Kidney capillary endothelial cell (primary cell): ENCODE measurements around the gene CLEC17A.
"Not testable (repeated sequence)": the region's sequence is repeated elsewhere in the genome, so short reads cannot be mapped to it uniquely, and the experiment has no call there.

ENCODE experiments used
- DNase-seq: peaks from one replicate; pipeline ENCODE4 v3.0.0-alpha.2; 2018; ENCODE audit warnings: low spot score

CLEC17A gene

GRCh38 chr19:14580623-14581237 lies 2.2 kb upstream of the CLEC17A start:
- DNase-seq: no peak

DNA sequence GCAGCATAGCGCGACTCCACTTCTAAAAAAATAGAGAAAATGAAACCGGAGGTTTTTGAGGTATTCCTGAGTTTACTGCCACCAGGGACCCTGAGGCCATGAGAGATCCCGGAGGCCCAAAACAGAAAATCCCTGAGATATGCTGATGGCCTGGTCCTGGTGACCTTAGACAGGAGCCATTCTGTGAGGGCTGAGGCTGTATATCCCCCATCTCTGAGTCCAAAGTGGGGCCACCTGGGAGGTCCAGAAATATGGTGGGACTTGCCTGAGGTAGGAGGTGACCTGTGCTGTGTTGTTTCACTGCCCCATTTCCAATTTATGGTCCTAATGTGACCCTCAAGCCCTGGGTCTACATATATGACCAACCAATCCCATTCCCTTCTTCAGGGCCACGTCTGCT lies 1.5 kb downstream of the CLEC17A start:
- DNase-seq: not testable (repeated sequence)

- not testable (repeated sequence) for DNase-seq
These were observed 2.3 kb downstream of the CLEC17A start for GRCh38 chr19:14585187-14585586.

- not testable (repeated sequence) for DNase-seq
These were observed 6.5 kb downstream of the CLEC17A start for GRCh38 chr19:14589433-14589832.

GRCh38 chr19:14595558-14595957 lies 12.7 kb downstream of the CLEC17A start:
- no peak for DNase-seq

DNA sequence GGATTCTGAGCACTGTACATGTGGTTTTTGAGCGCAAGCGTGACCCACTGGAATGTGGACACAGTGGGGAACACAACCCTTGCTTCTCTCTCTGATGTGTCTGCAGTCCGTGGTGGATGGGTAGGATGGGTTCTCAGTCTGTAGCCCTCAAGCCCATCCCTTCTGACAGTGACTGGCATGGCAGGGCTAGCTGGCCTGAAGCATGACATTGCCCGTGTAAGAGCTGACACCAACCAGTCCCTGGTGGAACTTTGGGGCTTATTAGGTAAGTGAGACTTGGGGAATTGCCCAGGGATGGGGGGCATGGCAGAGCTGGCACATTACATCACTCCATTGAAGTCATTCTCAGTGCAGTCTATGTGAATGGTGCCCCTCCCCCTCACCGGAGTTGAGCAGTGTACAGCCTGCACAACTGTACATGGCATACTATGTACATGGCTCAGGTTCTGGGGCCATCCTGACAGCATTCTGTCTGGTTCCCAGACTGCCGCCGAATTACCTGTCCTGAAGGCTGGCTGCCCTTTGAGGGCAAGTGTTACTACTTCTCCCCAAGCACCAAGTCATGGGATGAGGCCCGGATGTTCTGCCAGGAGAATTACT lies 16.8 kb downstream of the CLEC17A start:
- DNase-seq: no peak

DNA sequence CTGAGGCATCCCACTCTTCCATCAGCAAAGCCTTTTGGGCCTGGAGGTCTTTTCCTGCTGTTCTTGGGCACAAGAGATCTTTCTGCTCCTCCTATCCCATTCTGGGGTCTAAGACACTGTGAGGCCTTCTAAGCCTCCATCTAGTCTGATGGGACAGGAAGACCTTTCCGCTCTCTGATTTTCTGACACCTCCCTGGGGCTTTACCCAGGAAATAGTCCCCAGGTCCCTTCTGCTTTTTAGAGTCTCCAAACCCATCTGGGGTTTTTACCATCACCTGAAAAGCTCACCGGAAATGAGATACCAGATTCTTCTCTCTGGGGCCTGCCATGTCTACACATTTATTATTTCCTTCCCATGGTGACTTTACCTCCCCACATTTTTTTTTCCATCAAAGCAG lies 21.1 kb downstream of the CLEC17A start:
- no peak for DNase-seq

DNA sequence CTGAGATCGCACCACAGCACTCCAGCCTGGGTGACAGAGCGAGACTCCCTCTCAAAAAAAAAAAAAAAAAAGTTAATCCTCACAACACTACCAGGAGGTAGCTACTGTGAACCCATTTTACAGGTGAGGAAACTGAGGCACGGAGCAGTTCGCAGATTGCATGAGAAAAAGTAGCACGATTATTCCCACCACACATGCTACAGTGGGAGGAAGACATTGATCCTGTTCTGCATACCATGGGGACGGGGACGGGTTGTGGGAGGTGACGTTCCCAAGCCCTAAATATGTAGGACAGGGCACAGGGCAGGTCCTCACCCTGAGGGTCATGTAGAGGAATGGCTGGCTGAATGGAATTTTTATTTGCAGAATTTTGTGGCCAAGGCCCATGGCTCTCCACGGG lies 23.7 kb downstream of the CLEC17A start:
- DNase-seq: no peak

- no peak for DNase-seq
These were observed 28.2 kb downstream of the CLEC17A start for GRCh38 chr19:14611051-14611450.

- not testable (repeated sequence) for DNase-seq
These were observed 29.4 kb downstream of the CLEC17A start for GRCh38 chr19:14612242-14612641.

GRCh38 chr19:14612657-14613056 lies 29.8 kb downstream of the CLEC17A start:
- DNase-seq: no peak

DNA sequence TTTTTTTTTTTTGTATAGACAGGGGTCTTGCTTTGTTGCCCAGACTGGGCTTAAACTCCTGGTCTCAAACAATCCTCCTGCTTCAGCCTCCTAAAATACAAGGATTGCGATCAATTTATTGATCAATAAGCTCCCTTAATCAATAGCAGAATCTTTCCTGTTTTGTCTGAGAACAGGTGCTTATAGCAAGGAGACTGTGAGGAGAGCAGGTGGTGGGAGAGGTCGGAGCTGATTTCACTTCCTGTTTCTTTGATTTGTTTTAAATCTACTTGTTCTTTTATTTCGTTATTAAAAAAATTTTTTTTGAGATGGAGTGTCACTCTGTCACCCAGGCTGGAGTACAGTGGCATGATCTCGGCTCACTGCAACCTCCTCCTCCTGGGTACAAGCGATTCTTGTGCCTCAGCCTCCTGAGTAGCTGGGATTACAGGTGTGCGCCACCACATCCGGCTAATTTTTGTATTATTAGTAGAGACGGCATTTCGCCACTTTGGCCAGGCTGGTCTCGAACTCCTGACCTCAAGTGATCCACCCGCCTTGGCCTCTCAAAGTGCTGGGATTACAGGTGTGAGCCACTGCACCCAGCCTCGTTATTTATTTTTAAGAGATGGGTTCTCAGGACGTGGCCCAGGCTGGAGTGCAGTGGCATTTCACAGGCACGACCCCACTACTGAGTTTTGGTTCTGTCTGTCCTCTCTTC lies 30.7 kb downstream of the CLEC17A start:
- not testable (repeated sequence) for DNase-seq

GRCh38 chr19:14614099-14614412 lies 31.2 kb downstream of the CLEC17A start:
- no peak for DNase-seq

- no peak for DNase-seq
These were observed 32.7 kb downstream of the CLEC17A start for GRCh38 chr19:14615623-14616022.

- DNase-seq: no peak
These were observed 33.5 kb downstream of the CLEC17A start for GRCh38 chr19:14616407-14616806.

- no peak for DNase-seq
These were observed 36.5 kb downstream of the CLEC17A start for GRCh38 chr19:14619404-14619803.

GRCh38 chr19:14624491-14624890 lies 41.6 kb downstream of the CLEC17A start:
- not testable (repeated sequence) for DNase-seq

DNA sequence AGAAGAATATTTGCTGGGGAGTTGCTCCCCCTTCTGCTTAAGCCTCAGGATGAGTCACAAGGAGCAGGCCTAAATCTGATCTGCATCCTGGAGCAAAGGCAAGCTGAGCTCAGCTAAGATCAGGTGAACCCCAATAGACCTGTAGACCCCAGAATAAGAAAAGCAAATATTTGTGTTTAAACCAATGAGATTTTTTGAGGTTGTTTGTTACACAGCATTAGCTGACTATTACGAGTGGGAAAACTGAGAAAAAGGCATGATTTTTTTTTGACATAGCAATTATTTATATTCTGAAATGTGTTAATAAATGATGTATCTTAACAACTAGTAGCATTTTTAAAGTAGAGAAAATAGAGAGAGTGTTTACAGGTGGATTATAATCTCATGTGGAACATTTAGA lies 46.7 kb downstream of the CLEC17A start:
- DNase-seq: no peak

DNA sequence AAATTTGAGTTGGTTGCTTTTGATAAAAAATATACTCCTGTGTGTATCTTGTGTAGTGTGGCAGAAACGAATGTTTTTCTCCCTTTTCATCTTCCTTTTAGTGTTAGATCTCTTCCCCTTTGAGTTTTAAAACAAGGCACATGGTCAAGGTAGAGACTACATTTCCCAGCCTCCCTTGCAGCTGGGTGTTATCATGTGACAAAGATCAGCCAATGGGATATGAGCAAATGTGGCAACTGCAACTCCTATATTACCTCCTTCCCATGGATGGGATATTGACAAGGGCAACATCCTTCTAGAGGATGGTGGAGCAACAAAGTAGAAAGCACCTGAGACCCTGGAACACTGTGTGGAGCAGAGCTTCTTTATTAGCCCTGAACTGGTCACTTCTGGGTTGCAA lies 49.4 kb downstream of the CLEC17A start:
- no peak for DNase-seq

GRCh38 chr19:14639536-14640277 lies 56.8 kb downstream of the CLEC17A start:
- DNase-seq: no peak

- no peak for DNase-seq
These were observed 65.6 kb downstream of the CLEC17A start for GRCh38 chr19:14648506-14648905.

- DNase-seq: no peak
These were observed 66.1 kb downstream of the CLEC17A start for GRCh38 chr19:14649020-14649419.

GRCh38 chr19:14650161-14650560 lies 67.3 kb downstream of the CLEC17A start:
- DNase-seq: no peak
